ENCODE results near the gene EYS.
"Not testable (repeated sequence)": the region's sequence is repeated elsewhere in the genome, so short reads cannot be mapped to it uniquely, and the experiment has no call there.

Gene EYS

DNA sequence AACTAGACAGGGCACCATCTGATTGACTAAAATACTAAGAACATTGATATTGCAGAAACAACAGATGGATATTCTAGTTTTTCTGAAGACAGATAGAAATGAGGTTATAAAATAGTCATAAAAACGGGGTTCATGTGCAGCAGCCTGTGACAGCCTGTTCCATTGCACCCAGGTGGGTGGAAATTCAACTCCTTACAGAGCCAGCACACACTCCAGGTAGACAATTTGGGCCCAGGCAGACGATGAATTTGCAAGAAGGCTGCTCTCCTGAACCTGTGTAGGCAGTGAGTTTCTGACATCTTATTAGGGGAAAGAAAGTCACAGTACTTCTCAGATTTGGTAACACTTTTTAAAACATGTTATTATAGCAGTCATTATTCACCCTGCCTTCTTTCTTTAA lies 1657.3 kb downstream of the EYS start:
- DNase-seq (ENCODE audit: low read depth), result no peak
- no peak overlapping the region for H3K4me3 ChIP-seq (ENCODE audit: low read depth, low read length)
- TF ChIP-seq, protein P1, sequence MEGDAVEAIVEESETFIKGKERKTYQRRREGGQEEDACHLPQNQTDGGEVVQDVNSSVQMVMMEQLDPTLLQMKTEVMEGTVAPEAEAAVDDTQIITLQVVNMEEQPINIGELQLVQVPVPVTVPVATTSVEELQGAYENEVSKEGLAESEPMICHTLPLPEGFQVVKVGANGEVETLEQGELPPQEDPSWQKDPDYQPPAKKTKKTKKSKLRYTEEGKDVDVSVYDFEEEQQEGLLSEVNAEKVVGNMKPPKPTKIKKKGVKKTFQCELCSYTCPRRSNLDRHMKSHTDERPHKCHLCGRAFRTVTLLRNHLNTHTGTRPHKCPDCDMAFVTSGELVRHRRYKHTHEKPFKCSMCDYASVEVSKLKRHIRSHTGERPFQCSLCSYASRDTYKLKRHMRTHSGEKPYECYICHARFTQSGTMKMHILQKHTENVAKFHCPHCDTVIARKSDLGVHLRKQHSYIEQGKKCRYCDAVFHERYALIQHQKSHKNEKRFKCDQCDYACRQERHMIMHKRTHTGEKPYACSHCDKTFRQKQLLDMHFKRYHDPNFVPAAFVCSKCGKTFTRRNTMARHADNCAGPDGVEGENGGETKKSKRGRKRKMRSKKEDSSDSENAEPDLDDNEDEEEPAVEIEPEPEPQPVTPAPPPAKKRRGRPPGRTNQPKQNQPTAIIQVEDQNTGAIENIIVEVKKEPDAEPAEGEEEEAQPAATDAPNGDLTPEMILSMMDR (IDR thresholded peaks at IDR 0.05; ENCODE audit: control insufficient read depth, extremely low read depth, insufficient read depth), result no peak

DNA sequence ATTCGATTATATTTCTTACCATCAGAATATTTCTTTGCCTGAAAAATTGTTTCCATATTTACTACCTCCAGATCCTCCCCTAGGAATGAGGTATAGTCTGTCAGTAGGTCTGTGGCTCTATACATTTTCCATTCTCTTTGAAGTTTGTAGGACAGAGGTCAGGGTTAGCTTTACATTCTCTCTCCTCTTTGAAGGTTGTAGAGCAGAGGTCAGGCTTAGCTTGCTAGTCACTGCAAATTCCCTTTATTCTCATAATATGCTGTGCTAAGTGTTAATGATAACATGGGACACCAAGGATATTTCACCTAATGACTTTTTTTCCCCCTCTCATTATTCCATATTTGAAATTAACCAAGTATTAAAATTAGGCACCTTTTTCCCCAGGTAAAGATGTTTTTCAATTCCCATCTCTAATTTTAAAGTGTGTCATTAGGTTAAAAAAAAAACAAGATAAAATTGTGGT lies 1660.2 kb downstream of the EYS start:
- no peak for DNase-seq (ENCODE audit: low read depth)
- TF ChIP-seq, protein P1 (IDR thresholded peaks at IDR 0.05; ENCODE audit: control insufficient read depth, extremely low read depth, insufficient read depth), result no peak
- H3K4me3 ChIP-seq (ENCODE audit: low read depth, low read length), result no peak overlapping the region

DNA sequence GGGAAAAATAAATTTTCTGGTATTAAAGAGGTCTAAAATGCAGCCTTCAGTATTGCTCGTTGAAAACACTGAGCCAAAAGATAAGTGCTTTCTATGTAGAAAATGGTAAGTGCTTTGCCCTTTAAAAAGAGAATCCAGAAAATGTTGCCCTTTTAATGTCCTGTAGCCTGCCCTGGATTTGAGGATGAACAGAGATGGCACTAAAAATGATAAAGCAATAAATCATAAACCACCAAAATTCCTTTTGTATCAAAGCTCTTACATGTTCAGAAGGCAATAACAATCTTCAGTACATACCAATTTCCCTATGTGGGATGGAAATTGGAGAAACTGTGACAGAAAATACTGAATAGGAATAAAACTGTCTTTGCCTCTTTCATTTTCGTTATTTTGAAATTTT lies 1665.7 kb downstream of the EYS start:
- no peak for DNase-seq (ENCODE audit: low read depth)
- H3K4me3 ChIP-seq (ENCODE audit: low read depth, low read length), result no peak overlapping the region
- TF ChIP-seq, protein P1 (IDR thresholded peaks at IDR 0.05; ENCODE audit: control insufficient read depth, extremely low read depth, insufficient read depth), result no peak

DNA sequence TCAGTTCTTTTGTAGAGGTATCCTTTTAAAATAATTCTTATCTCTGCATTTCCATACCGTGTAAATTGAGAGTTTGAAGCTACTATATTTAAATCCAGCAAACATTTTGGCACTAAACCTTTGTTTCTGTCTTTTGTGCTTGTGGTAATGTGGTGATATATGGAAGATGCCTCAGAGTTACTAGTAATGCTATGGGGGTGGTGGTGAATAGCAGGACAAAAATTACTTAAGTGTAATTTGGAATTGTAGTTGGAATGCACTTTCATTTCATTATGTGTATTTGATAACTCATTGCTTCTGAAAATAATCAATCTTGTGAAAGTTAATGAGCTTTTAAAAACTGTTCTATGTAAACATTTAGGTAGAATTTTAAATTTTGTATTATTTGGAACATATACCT lies 1666.9 kb downstream of the EYS start:
- TF ChIP-seq, protein P1 (IDR thresholded peaks at IDR 0.05; ENCODE audit: control insufficient read depth, extremely low read depth, insufficient read depth), result no peak
- no peak for DNase-seq (ENCODE audit: low read depth)
- no peak overlapping the region for H3K4me3 ChIP-seq (ENCODE audit: low read depth, low read length)

DNA sequence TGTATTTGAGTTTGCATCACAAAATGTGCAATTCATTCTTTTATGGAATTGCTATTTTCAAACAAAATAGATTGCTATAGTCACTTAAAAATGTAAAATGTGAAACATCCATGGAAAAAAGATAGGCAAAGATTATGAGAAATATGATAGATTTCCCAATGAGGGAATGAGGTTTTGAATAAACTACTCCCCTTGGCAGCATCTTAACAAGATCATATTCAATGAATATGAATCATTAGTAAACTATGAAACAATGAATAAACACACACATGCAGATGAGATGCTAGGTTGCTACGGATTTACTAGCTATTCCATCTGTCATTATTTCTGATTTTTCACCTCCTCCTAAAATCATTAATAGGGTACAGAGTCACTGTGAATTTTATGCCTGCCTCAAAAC lies 1669.6 kb downstream of the EYS start:
- H3K4me3 ChIP-seq (ENCODE audit: low read depth, low read length), result no peak overlapping the region
- no peak for DNase-seq (ENCODE audit: low read depth)
- TF ChIP-seq, protein P1 (IDR thresholded peaks at IDR 0.05; ENCODE audit: control insufficient read depth, extremely low read depth, insufficient read depth), result no peak

DNA sequence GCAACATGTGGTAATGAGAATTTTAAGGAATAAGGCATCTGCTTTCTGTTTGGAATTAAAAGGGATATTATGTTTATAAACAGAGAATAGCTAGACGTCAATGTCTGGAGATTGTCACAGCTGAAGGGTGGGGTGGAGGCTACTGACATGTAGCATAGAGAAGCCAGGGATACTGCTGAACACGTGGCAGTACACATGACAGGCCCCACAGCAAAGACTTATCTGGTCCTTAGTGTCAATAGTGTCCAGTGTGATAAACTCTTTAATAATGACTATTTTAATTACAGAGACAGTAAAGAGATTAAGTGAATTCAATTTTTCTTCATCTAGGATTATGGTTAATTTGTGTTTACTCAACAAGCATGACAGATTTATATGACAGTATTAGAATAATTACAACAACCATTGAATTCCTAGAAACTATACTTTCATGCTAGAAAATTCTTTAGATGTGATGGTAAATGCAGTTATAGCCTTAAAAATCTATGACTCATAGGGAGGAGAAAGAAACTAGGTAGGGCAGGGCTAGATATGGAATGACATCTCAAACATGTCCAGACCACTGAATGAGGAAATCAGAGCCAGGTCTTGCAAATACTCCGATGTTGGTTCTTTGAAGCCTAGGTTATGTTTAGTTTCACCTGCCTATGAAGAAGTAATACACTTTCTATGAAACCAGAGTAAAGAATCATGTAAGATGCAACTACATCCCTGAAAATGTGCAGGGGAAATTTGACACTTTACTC lies 1671.9 kb downstream of the EYS start:
- TF ChIP-seq, protein P1 (IDR thresholded peaks at IDR 0.05; ENCODE audit: control insufficient read depth, extremely low read depth, insufficient read depth), result no peak
- H3K4me3 ChIP-seq (ENCODE audit: low read depth, low read length), result no peak overlapping the region
- no peak for DNase-seq (ENCODE audit: low read depth)

DNA sequence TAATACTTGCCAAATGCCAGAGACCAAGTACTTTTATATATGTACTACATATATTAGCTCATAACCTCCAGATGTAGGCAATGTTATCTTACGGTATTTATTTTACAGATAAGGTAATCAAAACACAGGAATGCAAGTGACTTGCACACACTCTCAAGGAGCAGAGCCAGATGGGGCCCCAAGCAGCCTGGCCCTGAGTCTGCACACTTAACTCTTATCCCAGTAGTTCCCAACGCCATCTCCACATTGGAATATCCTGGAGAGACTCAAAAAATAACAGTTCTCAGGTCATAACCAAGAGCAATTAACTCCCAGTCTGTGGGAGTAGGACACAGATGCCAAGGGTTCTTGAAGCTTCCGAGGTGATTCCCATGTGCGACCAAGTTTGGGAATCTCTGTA lies 1672.7 kb downstream of the EYS start:
- no peak overlapping the region for H3K4me3 ChIP-seq (ENCODE audit: low read depth, low read length)
- TF ChIP-seq, protein P1 (IDR thresholded peaks at IDR 0.05; ENCODE audit: control insufficient read depth, extremely low read depth, insufficient read depth), result no peak
- no peak for DNase-seq (ENCODE audit: low read depth)

DNA sequence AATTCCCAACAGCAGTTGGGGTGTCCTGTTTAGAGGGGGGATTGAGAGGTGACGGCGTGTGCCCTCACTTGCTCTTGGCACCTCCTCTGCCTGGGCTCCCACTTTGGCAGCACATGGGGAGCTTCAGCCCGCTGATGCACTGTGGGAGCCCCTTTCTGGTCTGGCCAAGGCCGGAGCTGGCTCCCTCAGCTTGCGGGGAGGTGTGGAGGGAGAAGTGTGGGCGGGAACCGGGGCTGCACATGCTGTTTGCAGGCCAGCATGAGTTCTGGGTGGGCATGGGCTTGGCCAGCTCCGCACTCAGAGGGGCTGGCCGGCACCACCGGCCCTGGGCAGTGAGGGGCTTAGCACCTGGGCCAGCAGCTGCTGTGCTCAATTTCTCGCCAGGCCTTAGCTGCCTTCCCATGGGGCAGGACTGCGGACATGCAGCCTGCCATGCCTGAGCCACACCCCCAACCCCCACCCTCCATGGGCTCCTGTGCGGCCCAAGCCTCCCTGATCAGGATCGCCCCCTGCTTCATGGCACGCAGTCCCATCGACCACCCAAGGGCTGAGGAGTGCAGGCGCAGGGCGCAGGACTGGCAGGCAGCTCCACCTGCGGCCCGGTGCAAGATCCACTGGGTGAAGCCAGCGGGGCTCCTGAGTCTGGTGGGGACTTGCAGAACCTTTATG lies 1675.9 kb downstream of the EYS start:
- not testable (repeated sequence) for H3K4me3 ChIP-seq (ENCODE audit: low read depth, low read length)

More for the DNA sequence above, 1675.9 kb downstream of the EYS start:
- DNase-seq (ENCODE audit: low read depth), result not testable (repeated sequence)

Measured in LNCaP clone FGC (cell line).